ENCODE data around the gene DMRT2.

The DMRT2 gene

DNA sequence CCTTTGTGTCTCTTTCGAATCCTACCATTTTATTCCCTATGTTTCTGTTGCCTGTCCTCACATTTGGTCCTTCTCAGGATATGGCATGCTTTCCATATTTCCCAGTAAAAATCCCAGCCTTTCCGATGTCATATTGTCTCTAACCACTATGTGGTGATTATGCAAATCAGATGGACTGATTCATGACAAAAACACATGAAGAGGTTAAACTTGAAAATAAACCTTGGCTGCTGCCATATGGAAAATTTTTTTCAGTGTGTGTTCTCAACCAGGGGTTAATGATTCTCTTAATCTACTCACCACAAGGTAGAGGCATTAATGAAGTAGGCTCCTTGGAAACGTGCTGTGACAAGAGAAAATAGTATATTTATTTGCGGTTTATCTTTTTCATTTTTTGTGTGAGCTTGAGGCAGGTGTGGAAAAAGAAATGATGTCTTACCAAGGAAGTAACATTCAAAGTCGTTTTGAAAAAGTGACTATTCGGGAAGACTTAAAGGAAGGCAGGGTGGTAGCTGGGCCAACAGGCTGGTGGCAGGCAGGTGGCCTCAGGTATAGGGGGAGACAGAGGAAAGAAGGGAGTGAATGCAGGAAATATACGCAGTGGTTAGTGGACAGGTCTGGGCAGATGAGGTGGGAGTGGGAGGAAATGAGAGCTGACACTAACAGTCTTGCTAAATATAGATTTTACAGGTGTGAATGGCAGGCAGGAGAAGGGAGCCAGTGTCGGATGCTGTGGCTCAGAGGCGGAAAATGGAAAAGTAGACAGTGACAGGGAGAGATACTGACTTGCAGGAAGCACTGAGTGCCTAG, 46.2 kb downstream of the DMRT2 start:
- TF ChIP-seq, protein P1, sequence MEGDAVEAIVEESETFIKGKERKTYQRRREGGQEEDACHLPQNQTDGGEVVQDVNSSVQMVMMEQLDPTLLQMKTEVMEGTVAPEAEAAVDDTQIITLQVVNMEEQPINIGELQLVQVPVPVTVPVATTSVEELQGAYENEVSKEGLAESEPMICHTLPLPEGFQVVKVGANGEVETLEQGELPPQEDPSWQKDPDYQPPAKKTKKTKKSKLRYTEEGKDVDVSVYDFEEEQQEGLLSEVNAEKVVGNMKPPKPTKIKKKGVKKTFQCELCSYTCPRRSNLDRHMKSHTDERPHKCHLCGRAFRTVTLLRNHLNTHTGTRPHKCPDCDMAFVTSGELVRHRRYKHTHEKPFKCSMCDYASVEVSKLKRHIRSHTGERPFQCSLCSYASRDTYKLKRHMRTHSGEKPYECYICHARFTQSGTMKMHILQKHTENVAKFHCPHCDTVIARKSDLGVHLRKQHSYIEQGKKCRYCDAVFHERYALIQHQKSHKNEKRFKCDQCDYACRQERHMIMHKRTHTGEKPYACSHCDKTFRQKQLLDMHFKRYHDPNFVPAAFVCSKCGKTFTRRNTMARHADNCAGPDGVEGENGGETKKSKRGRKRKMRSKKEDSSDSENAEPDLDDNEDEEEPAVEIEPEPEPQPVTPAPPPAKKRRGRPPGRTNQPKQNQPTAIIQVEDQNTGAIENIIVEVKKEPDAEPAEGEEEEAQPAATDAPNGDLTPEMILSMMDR (IDR thresholded peaks at IDR 0.05; ENCODE audit: low read depth, low read length): no peak
- in situ Hi-C loops (cut with HindIII; ENCODE audit: low sequenced_read_pairs): no loop called here

DNA sequence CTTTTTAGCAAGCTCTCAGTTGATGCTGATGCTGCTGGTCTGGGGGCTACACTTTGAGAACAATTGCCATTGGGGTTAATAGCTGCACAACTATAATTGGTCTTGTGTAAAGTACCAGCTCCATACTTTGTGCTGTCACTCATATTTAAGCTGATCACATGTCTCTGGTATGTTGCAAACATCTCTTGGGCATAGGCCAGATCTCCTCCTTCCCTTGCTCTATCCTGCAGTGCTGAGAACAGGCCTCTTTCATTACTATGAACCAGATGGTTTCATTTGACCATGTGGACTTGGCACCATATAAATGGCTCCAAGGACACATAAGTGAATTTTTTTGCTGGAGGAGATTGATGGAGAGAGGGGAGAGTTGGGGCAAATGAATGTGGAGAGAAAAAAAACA, 48.4 kb downstream of the DMRT2 start:
- TF ChIP-seq, protein P1 (IDR thresholded peaks at IDR 0.05; ENCODE audit: low read depth, low read length): no peak
- no peak overlapping the region for H3K4me3 ChIP-seq (ENCODE audit: low read depth, low read length)
- no peak for DNase-seq (ENCODE audit: low read depth, low spot score)
- in situ Hi-C loops (cut with HindIII; ENCODE audit: low sequenced_read_pairs): no loop called here

More for the DNA sequence above, 46.2 kb downstream of the DMRT2 start:
- DNase-seq (ENCODE audit: low read depth, low spot score): no peak
- no peak overlapping the region for H3K4me3 ChIP-seq (ENCODE audit: low read depth, low read length)

DNA sequence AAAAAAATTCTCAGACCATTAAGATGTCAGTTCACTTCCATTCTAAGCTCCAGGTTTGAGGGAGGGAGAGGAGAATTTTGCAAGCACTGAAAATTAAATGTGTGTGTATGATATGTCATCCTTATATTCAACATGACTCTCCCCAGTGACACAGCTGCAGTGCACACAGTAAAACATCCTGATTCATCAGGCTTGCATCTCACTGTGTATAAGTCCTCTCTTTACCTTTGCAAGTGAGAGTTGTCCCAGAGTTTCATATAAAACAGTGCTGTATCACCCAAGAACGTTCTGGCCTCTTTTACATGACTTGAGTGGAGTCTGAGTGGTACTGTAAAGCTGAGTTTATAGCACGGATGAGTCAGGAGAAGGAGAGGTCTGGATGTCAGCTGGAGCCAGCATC, 50.0 kb downstream of the DMRT2 start:
- no peak overlapping the region for H3K4me3 ChIP-seq (ENCODE audit: low read depth, low read length)
- in situ Hi-C loops (cut with HindIII; ENCODE audit: low sequenced_read_pairs): no loop called here
- no peak for DNase-seq (ENCODE audit: low read depth, low spot score)
- TF ChIP-seq, protein P1 (IDR thresholded peaks at IDR 0.05; ENCODE audit: low read depth, low read length): no peak

DNA sequence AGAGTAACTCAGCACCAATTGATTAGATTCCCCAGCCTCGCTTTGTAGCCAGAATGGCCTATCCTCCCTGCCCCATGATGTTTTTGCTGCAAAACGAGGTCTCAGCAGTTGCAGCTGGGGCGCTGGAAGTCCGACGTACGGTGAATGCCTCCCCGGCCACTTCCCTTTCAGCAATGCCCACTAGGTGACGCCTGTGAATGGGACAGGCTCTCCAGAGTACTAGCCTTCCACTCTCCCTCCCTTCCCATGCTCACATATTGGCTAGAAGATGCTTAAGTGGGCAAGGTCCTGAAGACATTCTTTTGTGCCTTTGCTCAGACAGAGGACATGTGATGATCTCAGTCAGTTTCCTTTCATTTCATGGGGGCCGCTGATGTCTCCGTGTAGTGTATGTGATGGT, 50.8 kb downstream of the DMRT2 start:
- peak; percentile 14 for DNase-seq (ENCODE audit: low read depth, low spot score)
- no peak overlapping the region for H3K4me3 ChIP-seq (ENCODE audit: low read depth, low read length)
- TF ChIP-seq, protein P1 (IDR thresholded peaks at IDR 0.05; ENCODE audit: low read depth, low read length): peak; percentile 61
- in situ Hi-C loops (cut with HindIII; ENCODE audit: low sequenced_read_pairs): no loop called here

DNA sequence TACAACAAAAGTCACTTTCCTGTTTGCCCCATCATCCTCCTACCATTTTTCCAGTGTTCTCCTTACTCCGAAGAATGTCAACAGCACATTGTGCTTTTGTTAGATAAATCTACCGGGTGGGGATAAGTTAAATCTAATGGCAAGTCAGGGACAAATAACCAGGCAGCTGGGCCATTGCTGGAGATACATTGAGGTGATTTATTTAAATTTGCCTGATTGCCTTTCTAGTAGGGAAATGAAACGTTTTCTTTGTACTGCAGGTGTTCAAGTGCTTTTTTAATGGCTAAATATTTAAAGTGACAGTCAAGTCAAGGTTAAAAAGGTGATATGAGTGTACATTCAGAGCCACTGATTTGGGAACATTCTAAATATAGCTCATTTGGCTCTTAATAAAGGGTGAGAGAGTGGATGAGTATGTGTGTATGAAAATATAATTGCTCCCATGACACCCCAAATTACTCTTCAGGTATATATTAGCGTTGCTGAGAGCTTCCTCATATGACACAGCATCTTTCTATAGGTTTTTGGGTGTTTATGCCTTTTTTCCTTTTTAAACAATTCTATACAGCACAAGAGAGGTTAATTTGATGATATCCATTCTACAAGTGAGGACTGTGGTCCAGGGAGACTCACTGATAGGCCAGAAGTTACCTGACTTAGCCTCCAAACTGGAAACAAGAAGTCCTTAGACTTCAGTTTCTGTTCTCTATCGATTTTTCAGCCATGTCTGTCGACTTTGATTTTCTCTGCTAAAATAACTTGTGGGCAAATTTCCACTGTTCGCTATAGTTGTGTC, 51.9 kb downstream of the DMRT2 start:
- no peak overlapping the region for H3K4me3 ChIP-seq (ENCODE audit: low read depth, low read length)
- DNase-seq (ENCODE audit: low read depth, low spot score): no peak
- TF ChIP-seq, protein P1 (IDR thresholded peaks at IDR 0.05; ENCODE audit: low read depth, low read length): no peak
- in situ Hi-C loops (cut with HindIII; ENCODE audit: low sequenced_read_pairs): no loop called here

DNA sequence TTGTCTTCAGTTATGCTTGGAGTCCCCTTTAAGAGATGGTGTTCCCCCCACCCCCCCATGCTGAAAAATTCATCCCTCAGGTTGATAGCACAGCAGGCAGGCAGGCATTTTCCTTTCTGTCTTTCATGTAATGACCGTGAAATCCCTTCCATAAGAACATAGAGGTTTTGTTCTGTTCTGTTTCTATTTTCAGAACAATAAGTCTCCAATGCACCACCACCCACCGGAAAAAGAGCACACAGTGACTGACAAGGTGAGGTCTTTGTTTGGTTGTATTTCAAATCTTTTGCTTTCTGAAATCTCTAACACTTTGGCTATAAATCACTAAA, 52.4 kb downstream of the DMRT2 start:
- TF ChIP-seq, protein P1 (IDR thresholded peaks at IDR 0.05; ENCODE audit: low read depth, low read length): no peak
- H3K4me3 ChIP-seq (ENCODE audit: low read depth, low read length): no peak overlapping the region
- DNase-seq (ENCODE audit: low read depth, low spot score): no peak
- in situ Hi-C loops (cut with HindIII; ENCODE audit: low sequenced_read_pairs): no loop called here

Data from astrocyte of the spinal cord (primary cell).